Lung (tissue), 12 donors: Measurements from ENCODE around the gene ABHD4. TPM values are rescaled to one million over a fixed set of nuclear protein-coding genes. Genes with fewer than 3 reads are reported as not detected.
"Not testable (repeated sequence)": the region's sequence is repeated elsewhere in the genome, so short reads cannot be mapped to it uniquely, and the experiment has no call there.

Source experiments
- ATAC-seq: fragments of 200-7000 bp; cut with Tn5 transposase; one replicate; pipeline ENCODE4 v1.9.1; 2020; ENCODE audit warnings: moderate number of reproducible peaks; ENCODE audit not compliant: insufficient read depth, low FRiP score
- DNase-seq, 3 donors: peaks; one replicate each; pipeline ENCODE4 v3.0.0-alpha.2; 2013 to 2017
- H3K27ac ChIP-seq, 2 donors: one replicate each; pipeline ENCODE4 v1.5.1; 2013; ENCODE audit warnings: mild to moderate bottlenecking in 2 of 2, moderate library complexity in 2 of 2, control low read depth in 1 of 2, inconsistent platforms in 1 of 2, low read depth in 1 of 2, low read length in 1 of 2
- H3K27me3 ChIP-seq, 3 donors: one replicate each; pipeline ENCODE4 v1.5.1; 2013; ENCODE audit warnings: low read length in 2 of 3; ENCODE audit not compliant: control insufficient read depth in 3 of 3, insufficient read depth in 3 of 3
- H3K36me3 ChIP-seq, 4 donors: one replicate each; pipeline ENCODE4 v1.5.1; 2013; ENCODE audit warnings: low read length in 4 of 4, mild to moderate bottlenecking in 1 of 4, moderate library complexity in 1 of 4; ENCODE audit not compliant: control insufficient read depth in 4 of 4, insufficient read depth in 4 of 4
- H3K4me1 ChIP-seq, 5 donors: one replicate each; pipeline ENCODE4 v1.5.1; 2013; ENCODE audit warnings: low read length in 5 of 5, mild to moderate bottlenecking in 2 of 5, moderate library complexity in 1 of 5; ENCODE audit not compliant: control insufficient read depth in 5 of 5, insufficient read depth in 5 of 5
- H3K4me3 ChIP-seq: one replicate; pipeline ENCODE4 v1.5.1; 2013; ENCODE audit warnings: mild to moderate bottlenecking, control low read depth, moderate library complexity
- H3K9ac ChIP-seq, 2 donors: one replicate each; pipeline ENCODE4 v1.5.1; 2013; ENCODE audit warnings: low read length in 2 of 2, control low read depth in 1 of 2; ENCODE audit not compliant: insufficient read depth in 1 of 2
- H3K9me3 ChIP-seq, 4 donors: one replicate each; pipeline ENCODE4 v1.5.1; 2013; ENCODE audit warnings: low read length in 3 of 4, mild to moderate bottlenecking in 1 of 4, moderate library complexity in 1 of 4; ENCODE audit not compliant: control insufficient read depth in 4 of 4, insufficient read depth in 3 of 4
- WGBS, 2 donors: extraction: QIAGEN DNeasy Blood & Tissue Kit; methylation state at CpG; one replicate each; pipeline ENCODE4 v1.1.7; 2013; 5-methylcytosine and 5-hydroxymethylcytosine counted together
- polyA plus RNA-seq, 2 donors: library from polyadenylated mRNA; stranded (reverse); fragments of 200-250 nt; gene quantifications; one replicate each; pipeline ENCODE4 v1.2.1, GENCODE V29; 2013
- total RNA-seq, 2 donors: library from RNA; depleted of rRNA in 1 of 2; stranded (reverse); fragments of >200 nt in 1 of 2; gene quantifications; one replicate each; pipeline ENCODE4 v1.2.1, GENCODE V29; 2014 to 2021
- TF ChIP-seq, protein P1 (sequence below): IDR thresholded peaks from 2 replicates; pipeline ENCODE4 v1.5.1; 2012; ENCODE audit warnings: mild to moderate bottlenecking; ENCODE audit errors: control extremely low read depth, extremely low read depth
- donor health status: control.
- donor health status: control.
- donor health status: Bipolar disorder and iron deficiency.
- donor health status: healthy.
- donor health status: DM: yes; HTN: yes; CAD: no.

Gene ABHD4
- total and polyA plus RNA-seq, 4 donors, result 14.9 to 34.0 (median 23.9) TPM

DNA sequence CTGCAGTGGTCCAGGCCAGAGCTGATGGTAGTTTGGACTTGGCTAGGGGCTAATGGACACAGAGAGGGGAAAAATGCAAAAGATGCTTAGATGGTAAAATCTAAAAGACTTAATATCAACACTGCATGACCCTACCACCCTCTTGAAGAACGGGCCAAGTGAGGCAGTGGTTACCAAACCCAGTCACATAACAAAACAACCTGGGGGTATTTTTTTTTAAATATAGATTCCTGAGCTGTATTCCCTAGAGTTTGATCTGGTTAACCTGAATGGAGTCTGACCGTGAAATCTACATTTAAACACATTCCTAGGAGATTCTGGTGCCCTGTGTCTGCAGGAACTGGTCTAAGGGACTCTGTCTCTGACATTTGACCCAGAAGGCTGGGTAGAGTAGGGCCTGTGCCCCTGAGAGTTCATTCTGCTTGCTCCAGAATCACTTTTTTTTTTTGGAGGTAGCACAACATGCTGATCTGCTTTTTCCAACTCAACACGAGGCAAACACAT lies 15.7 kb downstream of the ABHD4 start:
- Histone ChIP-seq H3K9me3 (no peaks in the 10 kb centered on the region), H3K4me1 (peaks cover 0 to 8% (median 4%) of the 10 kb centered on the region in 5 donors), H3K27ac (peak overlapping the region in 1 of 2 donors; percentile 64), H3K9ac (no peak overlapping the region), H3K27me3 (no peaks in the 10 kb centered on the region), H3K4me3 (no peak overlapping the region), H3K36me3 (peaks cover 0 to 24% (median 15%) of the 10 kb centered on the region in 4 donors)
- no peak for ATAC-seq
- TF ChIP-seq, protein P1, sequence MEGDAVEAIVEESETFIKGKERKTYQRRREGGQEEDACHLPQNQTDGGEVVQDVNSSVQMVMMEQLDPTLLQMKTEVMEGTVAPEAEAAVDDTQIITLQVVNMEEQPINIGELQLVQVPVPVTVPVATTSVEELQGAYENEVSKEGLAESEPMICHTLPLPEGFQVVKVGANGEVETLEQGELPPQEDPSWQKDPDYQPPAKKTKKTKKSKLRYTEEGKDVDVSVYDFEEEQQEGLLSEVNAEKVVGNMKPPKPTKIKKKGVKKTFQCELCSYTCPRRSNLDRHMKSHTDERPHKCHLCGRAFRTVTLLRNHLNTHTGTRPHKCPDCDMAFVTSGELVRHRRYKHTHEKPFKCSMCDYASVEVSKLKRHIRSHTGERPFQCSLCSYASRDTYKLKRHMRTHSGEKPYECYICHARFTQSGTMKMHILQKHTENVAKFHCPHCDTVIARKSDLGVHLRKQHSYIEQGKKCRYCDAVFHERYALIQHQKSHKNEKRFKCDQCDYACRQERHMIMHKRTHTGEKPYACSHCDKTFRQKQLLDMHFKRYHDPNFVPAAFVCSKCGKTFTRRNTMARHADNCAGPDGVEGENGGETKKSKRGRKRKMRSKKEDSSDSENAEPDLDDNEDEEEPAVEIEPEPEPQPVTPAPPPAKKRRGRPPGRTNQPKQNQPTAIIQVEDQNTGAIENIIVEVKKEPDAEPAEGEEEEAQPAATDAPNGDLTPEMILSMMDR, result no peak
- no peak for DNase-seq
- WGBS, 2 donors, result 50 to 69% methylated on average over 3 of the region's 3 CpGs

DNA sequence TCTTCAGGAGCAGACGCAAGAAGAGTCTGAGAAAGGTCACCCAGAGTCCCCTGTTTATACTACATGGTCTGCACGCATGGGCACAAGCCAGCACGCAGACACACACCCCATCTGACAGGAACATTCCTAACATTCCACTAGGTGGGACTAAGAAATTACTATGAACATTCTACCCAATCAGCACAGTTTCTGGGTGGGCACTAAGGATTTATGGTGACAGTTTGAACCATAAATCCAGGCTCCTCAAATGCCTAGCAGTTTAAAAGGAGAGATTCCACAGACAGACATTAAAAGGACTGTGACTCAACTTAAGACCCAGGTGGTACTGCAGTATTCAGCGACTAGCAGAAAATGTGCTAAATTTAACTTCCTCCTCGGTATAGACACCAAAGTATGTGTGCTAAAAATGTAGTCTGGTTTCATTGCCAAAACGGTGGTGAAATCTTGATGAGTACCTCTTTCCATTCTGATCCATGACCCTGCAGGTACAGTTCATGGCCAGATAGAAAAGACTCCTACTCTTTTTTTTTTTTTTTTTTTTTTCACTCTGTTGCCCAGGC lies 16.2 kb downstream of the ABHD4 start:
- Histone ChIP-seq H3K9ac (no peak overlapping the region), H3K36me3 (peaks cover 0 to 23% (median 15%) of the 10 kb centered on the region in 4 donors), H3K4me1 (peaks cover 0 to 8% (median 4%) of the 10 kb centered on the region in 5 donors), H3K4me3 (no peak overlapping the region), H3K9me3 (no peaks in the 10 kb centered on the region), H3K27me3 (no peaks in the 10 kb centered on the region), H3K27ac (peak overlapping the region; percentile 24 to 64)
- ATAC-seq (peak; percentile 51), DNase-seq (peak; percentile 48 to 60 (median 49))
- TF ChIP-seq, protein P1, result no peak
- 18 to 38% methylated on average over 6 of the region's 6 CpGs for WGBS, 2 donors

DNA sequence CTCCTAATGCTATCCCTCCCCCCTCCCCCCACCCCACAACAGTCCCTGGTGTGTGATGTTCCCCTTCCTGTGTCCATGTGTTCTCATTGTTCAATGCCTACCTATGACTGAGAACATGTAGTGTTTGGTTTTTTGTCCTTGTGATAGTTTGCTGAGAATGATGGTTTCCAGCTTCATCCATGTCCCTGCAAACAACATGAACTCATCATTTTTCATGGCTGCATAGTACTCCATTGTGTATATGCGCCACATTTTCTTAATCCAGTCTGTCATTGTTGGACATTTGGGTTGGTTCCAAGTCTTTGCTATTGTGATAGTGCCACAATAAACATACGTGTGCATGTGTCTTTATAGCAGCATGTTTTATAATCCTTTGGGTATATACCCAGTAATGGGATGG lies 17.7 kb downstream of the ABHD4 start:
- not testable (repeated sequence) for H3K9ac ChIP-seq, ATAC-seq, H3K4me1 ChIP-seq, H3K4me3 ChIP-seq, H3K27ac ChIP-seq, H3K9me3 ChIP-seq, DNase-seq, H3K27me3 ChIP-seq
- peaks cover 0 to 11% (median 5%) of the 10 kb centered on the region in 4 donors for H3K36me3 ChIP-seq
- 83 to 91% methylated on average over 2 of the region's 2 CpGs for WGBS, 2 donors

DNA sequence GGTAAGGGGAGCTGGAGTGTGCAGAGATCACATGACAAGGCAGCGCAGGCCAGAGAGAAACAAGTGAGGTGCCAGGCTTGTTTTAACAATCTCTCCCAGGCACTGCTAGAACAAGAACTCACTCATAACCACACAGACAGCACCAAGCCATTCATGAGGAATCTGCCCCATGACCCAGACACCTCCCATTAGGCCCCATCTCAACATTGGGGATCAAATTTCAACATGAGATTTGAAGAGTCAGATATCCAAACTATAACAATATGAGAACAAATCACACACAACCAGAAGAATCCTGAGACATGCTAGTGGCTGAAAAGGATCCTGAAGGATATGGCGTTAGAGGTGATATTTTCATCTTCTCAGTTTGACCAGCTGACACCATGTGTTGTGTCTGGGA lies 24.2 kb downstream of the ABHD4 start:
- no peaks in the 10 kb centered on the region for H3K9me3 ChIP-seq
- H3K4me3 ChIP-seq, result no peak overlapping the region
- H3K27me3 ChIP-seq, result no peaks in the 10 kb centered on the region
- no peaks in the 10 kb centered on the region for H3K36me3 ChIP-seq
- 90 to 96% methylated on average over 2 of the region's 2 CpGs for WGBS, 2 donors
- DNase-seq (no peak), ATAC-seq (no peak)
- no peak overlapping the region for H3K27ac ChIP-seq
- peaks cover 0 to 1% (median 0%) of the 10 kb centered on the region in 5 donors for H3K4me1 ChIP-seq
- no peak overlapping the region for H3K9ac ChIP-seq
- TF ChIP-seq, protein P1, result no peak
